Lung (tissue), 12 donors: ENCODE data around the gene SCN4A. TPM values are rescaled to one million over a fixed set of nuclear protein-coding genes. Genes with fewer than 3 reads are reported as not detected.
A peak's percentile ranks its signal among the peaks of the same experiment; 100 is the strongest.

Experiments
- ATAC-seq: fragments of 200-7000 bp; cut with Tn5 transposase; one replicate; pipeline ENCODE4 v1.9.1; 2020; ENCODE audit warnings: moderate number of reproducible peaks; ENCODE audit not compliant: insufficient read depth, low FRiP score
- DNase-seq, 3 donors: peaks; one replicate each; pipeline ENCODE4 v3.0.0-alpha.2; 2013 to 2017
- H3K27ac ChIP-seq, 2 donors: one replicate each; pipeline ENCODE4 v1.5.1; 2013; ENCODE audit warnings: mild to moderate bottlenecking in 2 of 2, moderate library complexity in 2 of 2, control low read depth in 1 of 2, inconsistent platforms in 1 of 2, low read depth in 1 of 2, low read length in 1 of 2
- H3K27me3 ChIP-seq, 3 donors: one replicate each; pipeline ENCODE4 v1.5.1; 2013; ENCODE audit warnings: low read length in 2 of 3; ENCODE audit not compliant: control insufficient read depth in 3 of 3, insufficient read depth in 3 of 3
- H3K36me3 ChIP-seq, 4 donors: one replicate each; pipeline ENCODE4 v1.5.1; 2013; ENCODE audit warnings: low read length in 4 of 4, mild to moderate bottlenecking in 1 of 4, moderate library complexity in 1 of 4; ENCODE audit not compliant: control insufficient read depth in 4 of 4, insufficient read depth in 4 of 4
- H3K4me1 ChIP-seq, 5 donors: one replicate each; pipeline ENCODE4 v1.5.1; 2013; ENCODE audit warnings: low read length in 5 of 5, mild to moderate bottlenecking in 2 of 5, moderate library complexity in 1 of 5; ENCODE audit not compliant: control insufficient read depth in 5 of 5, insufficient read depth in 5 of 5
- H3K4me3 ChIP-seq: one replicate; pipeline ENCODE4 v1.5.1; 2013; ENCODE audit warnings: mild to moderate bottlenecking, control low read depth, moderate library complexity
- H3K9ac ChIP-seq, 2 donors: one replicate each; pipeline ENCODE4 v1.5.1; 2013; ENCODE audit warnings: low read length in 2 of 2, control low read depth in 1 of 2; ENCODE audit not compliant: insufficient read depth in 1 of 2
- H3K9me3 ChIP-seq, 4 donors: one replicate each; pipeline ENCODE4 v1.5.1; 2013; ENCODE audit warnings: low read length in 3 of 4, mild to moderate bottlenecking in 1 of 4, moderate library complexity in 1 of 4; ENCODE audit not compliant: control insufficient read depth in 4 of 4, insufficient read depth in 3 of 4
- WGBS, 2 donors: extraction: QIAGEN DNeasy Blood & Tissue Kit; methylation state at CpG; one replicate each; pipeline ENCODE4 v1.1.7; 2013; 5-methylcytosine and 5-hydroxymethylcytosine counted together
- polyA plus RNA-seq, 2 donors: library from polyadenylated mRNA; stranded (reverse); fragments of 200-250 nt; gene quantifications; one replicate each; pipeline ENCODE4 v1.2.1, GENCODE V29; 2013
- total RNA-seq, 2 donors: library from RNA; depleted of rRNA in 1 of 2; stranded (reverse); fragments of >200 nt in 1 of 2; gene quantifications; one replicate each; pipeline ENCODE4 v1.2.1, GENCODE V29; 2014 to 2021
- TF ChIP-seq, protein P1 (sequence below): IDR thresholded peaks from 2 replicates; pipeline ENCODE4 v1.5.1; 2012; ENCODE audit warnings: mild to moderate bottlenecking; ENCODE audit errors: control extremely low read depth, extremely low read depth
- donor health status: control.
- donor health status: control.
- donor health status: Bipolar disorder and iron deficiency.
- donor health status: healthy.
- donor health status: DM: yes; HTN: yes; CAD: no.

Gene SCN4A
- total and polyA plus RNA-seq, 4 donors = 0.11 to 0.49 (median 0.22) TPM

- ATAC-seq = no peak
- WGBS, 2 donors = 56 to 59% methylated on average over 8 of the region's 8 CpGs
Observed at GRCh38 chr17:64009571-64010402, 37.1 kb upstream of the SCN4A start.

GRCh38 chr17:64008830-64009229, 36.1 kb upstream of the SCN4A start:
- ATAC-seq = no peak
- peaks cover 0 to 23% (median 15%) of the 10 kb centered on the region in 5 donors for H3K4me1 ChIP-seq

More at GRCh38 chr17:64009571-64010402, 37.1 kb upstream of the SCN4A start:
- no peak for DNase-seq
- TF ChIP-seq, protein P1, sequence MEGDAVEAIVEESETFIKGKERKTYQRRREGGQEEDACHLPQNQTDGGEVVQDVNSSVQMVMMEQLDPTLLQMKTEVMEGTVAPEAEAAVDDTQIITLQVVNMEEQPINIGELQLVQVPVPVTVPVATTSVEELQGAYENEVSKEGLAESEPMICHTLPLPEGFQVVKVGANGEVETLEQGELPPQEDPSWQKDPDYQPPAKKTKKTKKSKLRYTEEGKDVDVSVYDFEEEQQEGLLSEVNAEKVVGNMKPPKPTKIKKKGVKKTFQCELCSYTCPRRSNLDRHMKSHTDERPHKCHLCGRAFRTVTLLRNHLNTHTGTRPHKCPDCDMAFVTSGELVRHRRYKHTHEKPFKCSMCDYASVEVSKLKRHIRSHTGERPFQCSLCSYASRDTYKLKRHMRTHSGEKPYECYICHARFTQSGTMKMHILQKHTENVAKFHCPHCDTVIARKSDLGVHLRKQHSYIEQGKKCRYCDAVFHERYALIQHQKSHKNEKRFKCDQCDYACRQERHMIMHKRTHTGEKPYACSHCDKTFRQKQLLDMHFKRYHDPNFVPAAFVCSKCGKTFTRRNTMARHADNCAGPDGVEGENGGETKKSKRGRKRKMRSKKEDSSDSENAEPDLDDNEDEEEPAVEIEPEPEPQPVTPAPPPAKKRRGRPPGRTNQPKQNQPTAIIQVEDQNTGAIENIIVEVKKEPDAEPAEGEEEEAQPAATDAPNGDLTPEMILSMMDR = no peak
- peak overlapping the region in 1 of 2 donors; percentile 21 for H3K27ac ChIP-seq
- no peak overlapping the region for H3K4me3 ChIP-seq
- no peaks in the 10 kb centered on the region for H3K27me3 ChIP-seq
- peaks cover 0 to 20% (median 15%) of the 10 kb centered on the region in 5 donors for H3K4me1 ChIP-seq
- no peak overlapping the region for H3K9ac ChIP-seq
- peaks cover 0 to 3% (median 0%) of the 10 kb centered on the region in 4 donors for H3K36me3 ChIP-seq
- H3K9me3 ChIP-seq = peaks cover 0 to 1% (median 0%) of the 10 kb centered on the region in 4 donors

DNA sequence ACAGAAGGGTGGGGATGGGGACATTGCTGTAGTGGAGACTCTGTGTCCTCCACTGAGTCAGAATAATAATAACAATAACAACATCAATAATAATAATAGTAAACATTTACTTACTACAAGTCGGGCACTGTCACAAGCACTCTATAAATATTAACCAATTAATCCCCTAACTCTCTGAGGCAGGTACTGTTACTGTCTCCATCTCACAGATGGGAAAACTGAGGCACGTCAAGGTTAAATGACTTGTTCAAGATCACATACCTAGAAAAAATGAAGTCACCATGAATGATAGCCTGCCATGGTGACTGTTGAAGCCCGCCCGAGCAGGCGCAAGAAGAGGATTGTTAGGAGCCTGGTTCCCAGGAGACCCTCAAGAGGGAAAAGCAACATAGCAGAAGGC, 35.6 kb upstream of the SCN4A start:
- H3K36me3 ChIP-seq = peaks cover 0 to 8% (median 0%) of the 10 kb centered on the region in 4 donors
- TF ChIP-seq, protein P1 = no peak
- H3K4me1 ChIP-seq = peaks cover 0 to 26% (median 15%) of the 10 kb centered on the region in 5 donors
- ATAC-seq (no peak), DNase-seq (no peak)
- peaks cover 0 to 1% (median 0%) of the 10 kb centered on the region in 4 donors for H3K9me3 ChIP-seq
- H3K4me3 ChIP-seq = no peak overlapping the region
- no peaks in the 10 kb centered on the region for H3K27me3 ChIP-seq
- WGBS, 2 donors = 79 to 86% methylated on average over 5 of the region's 5 CpGs
- peak overlapping the region in 1 of 2 donors; percentile 59 for H3K27ac ChIP-seq
- H3K9ac ChIP-seq = peak overlapping the region in 1 of 2 donors; percentile 5

More at GRCh38 chr17:64008830-64009229, 36.1 kb upstream of the SCN4A start:
- H3K9me3 ChIP-seq = peaks cover 0 to 1% (median 0%) of the 10 kb centered on the region in 4 donors
- peaks cover 0 to 4% (median 0%) of the 10 kb centered on the region in 4 donors for H3K36me3 ChIP-seq
- WGBS, 2 donors = 42 to 54% methylated on average over 4 of the region's 4 CpGs
- no peaks in the 10 kb centered on the region for H3K27me3 ChIP-seq
- H3K4me3 ChIP-seq = no peak overlapping the region
- no peak overlapping the region for H3K9ac ChIP-seq
- TF ChIP-seq, protein P1 = no peak
- no peak for DNase-seq
- peak overlapping the region in 1 of 2 donors; percentile 59 for H3K27ac ChIP-seq
